ENCODE measurements around the gene DOCK3.

- TF ChIP-seq CTCF (conservative IDR thresholded peaks at IDR 0.05; ENCODE audit: low read depth, low read length) (no peak), EZH2 (IDR thresholded peaks at IDR 0.05; ENCODE audit: borderline replicate concordance, low read depth, low read length, poor library complexity, severe bottlenecking) (no peak)
Observed at GRCh38 chr3:50890688-50891344, 216.1 kb downstream of the DOCK3 start.
